AG04450 (cell line): Measurements from ENCODE around the gene IQGAP1. TPM values are rescaled to one million over a fixed set of nuclear protein-coding genes. Genes with fewer than 3 reads are reported as not detected.

Experiments
- CTCF ChIA-PET: fragments of 300-600, 350-600 bp; formaldehyde crosslinking; extraction: SDS; loops from one replicate; lab custom pipeline; 2022; ENCODE audit warnings: antibody characterized with exemption, inconsistent platforms; lab: Charles Lee
- POLR2A ChIA-PET: fragments of 350-600 bp; formaldehyde crosslinking; extraction: SDS; loops from one replicate; lab custom pipeline; 2021; ENCODE audit warnings: antibody characterized with exemption, inconsistent platforms; lab: Yijun Ruan, JAX
- DNase-seq: peaks from one replicate; pipeline ENCODE4 v3.0.0-alpha.2; 2011; ENCODE audit warnings: low read depth, low spot score
- H3K27ac ChIP-seq: one replicate; pipeline ENCODE4 v1.5.1; 2012; ENCODE audit warnings: low read depth, low read length, control low read depth
- H3K27me3 ChIP-seq: one replicate; pipeline ENCODE4 v1.6.0; 2012; ENCODE audit warnings: low read length; ENCODE audit not compliant: control insufficient read depth, insufficient read depth
- H3K4me3 ChIP-seq: 2 replicates; pipeline ENCODE4 v1.5.1; 2011; ENCODE audit warnings: mild to moderate bottlenecking, low read depth, low read length, control low read depth
- H3K9me3 ChIP-seq: 2 replicates; pipeline ENCODE4 v1.5.1; 2012; ENCODE audit warnings: low read length; ENCODE audit not compliant: control insufficient read depth, insufficient read depth
- CTCF ChIP-seq: IDR thresholded peaks from 2 replicates; pipeline ENCODE4 v1.5.1; 2011; ENCODE audit warnings: low read depth, low read length, control low read depth, inconsistent platforms
- polyA plus RNA-seq: library from polyadenylated mRNA; depleted of rRNA; stranded (reverse); fragments of >200 nt; gene quantifications from 2 replicates; pipeline ENCODE4 v1.2.3, GENCODE V29; 2011

Gene IQGAP1
- polyA plus RNA-seq, 1 experiment, result 170 TPM

GRCh38 chr15:90375071-90375470 lies 13.0 kb upstream of the IQGAP1 start:
- no peak for TF ChIP-seq CTCF
- Histone ChIP-seq H3K4me3 (no peak overlapping the region), H3K9me3 (peaks cover 10% of the 10 kb centered on the region), H3K27ac (no peak overlapping the region), H3K27me3 (no peaks in the 10 kb centered on the region)
- POLR2A ChIA-PET, result no interaction called here
- CTCF ChIA-PET, result no interaction called here
- DNase-seq, result no peak

DNA sequence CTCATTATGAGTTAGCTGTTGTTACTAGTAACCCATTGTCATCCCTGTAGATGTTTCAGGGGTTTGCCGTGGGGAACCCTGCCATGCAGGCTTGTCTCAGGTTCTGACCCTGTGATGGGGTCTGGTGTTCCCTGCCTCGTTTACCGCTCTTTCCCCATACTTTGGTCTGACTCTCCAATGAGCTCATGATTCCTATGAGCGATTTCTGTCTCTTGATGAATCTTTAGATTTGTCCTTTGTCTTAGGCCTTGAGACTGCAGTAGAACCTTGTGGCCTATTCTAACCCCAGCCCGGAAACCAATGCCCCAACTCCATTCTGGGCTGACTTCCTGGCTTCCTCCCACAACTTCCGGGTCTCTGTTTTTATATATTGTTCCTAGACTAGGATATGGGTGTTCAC lies 11.3 kb upstream of the IQGAP1 start:
- H3K27me3 ChIP-seq, result no peaks in the 10 kb centered on the region
- H3K4me3 ChIP-seq, result no peak overlapping the region
- H3K9me3 ChIP-seq, result peaks cover 10% of the 10 kb centered on the region
- no peak overlapping the region for H3K27ac ChIP-seq
- ChIA-PET POLR2A (no interaction called here), CTCF (interaction anchor here (1.0 kb wide), 1 partner anchor 57 kb away, joined by 3 read pairs; no protein-coding TSS in a partner anchor)
- TF ChIP-seq CTCF, result no peak
- DNase-seq, result no peak

DNA sequence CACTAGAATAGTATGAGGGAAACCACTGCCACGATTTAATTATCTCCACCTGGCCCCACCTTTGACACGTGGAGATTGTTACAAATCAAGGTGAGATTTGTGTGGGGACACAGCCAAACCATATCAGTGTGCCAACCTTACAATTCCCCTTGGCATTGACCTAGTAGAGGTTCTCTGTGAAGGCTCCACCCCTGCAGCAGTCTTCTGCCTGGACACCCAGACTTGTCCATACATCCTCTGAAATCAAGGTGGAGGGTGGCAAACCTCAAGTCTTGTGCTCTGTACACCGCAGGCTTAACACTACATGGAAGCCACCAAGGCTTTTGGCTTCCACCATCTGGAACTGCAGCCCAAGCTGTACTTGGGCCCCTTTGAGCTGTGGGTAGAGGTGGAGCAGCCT lies 8.8 kb upstream of the IQGAP1 start:
- Histone ChIP-seq H3K27ac (no peak overlapping the region), H3K9me3 (peaks cover 10% of the 10 kb centered on the region), H3K27me3 (no peaks in the 10 kb centered on the region), H3K4me3 (no peak overlapping the region)
- ChIA-PET POLR2A (no interaction called here), CTCF (interaction anchor here (1.1 kb wide), 1 partner anchor 15 kb away, joined by 3 read pairs; no protein-coding TSS in a partner anchor)
- TF ChIP-seq CTCF, result no peak
- DNase-seq, result no peak

GRCh38 chr15:90381515-90381914 lies 6.5 kb upstream of the IQGAP1 start:
- no peak for TF ChIP-seq CTCF
- no peak overlapping the region for H3K27ac ChIP-seq
- H3K4me3 ChIP-seq, result no peak overlapping the region
- H3K9me3 ChIP-seq, result peaks cover 10% of the 10 kb centered on the region
- no peaks in the 10 kb centered on the region for H3K27me3 ChIP-seq
- CTCF ChIA-PET, result no interaction called here
- POLR2A ChIA-PET, result interaction anchor here (0.6 kb wide), 1 partner anchor 7 kb away, joined by 4 read pairs; no protein-coding TSS in a partner anchor
- DNase-seq, result no peak

DNA sequence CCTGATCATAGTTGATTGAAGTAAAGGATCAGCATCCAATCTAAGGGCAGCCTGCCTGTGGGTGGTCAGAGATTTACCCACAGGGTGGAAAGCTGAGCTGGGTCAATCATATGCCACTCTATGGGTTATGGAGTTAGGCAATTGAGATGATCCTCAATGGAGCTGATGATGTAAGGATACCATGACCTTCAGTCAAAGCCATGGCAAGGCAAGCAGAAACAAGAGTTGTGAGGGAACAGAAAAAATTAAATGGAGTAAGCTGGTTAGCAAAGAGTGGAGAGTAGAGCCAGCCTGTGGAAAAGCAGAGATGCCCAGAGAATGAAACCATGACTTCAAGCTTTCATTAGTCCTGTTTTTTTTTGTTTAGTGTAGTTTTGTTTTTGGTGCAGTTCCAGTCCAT lies 5.7 kb upstream of the IQGAP1 start:
- no peak for TF ChIP-seq CTCF
- Histone ChIP-seq H3K27me3 (no peaks in the 10 kb centered on the region), H3K9me3 (peaks cover 10% of the 10 kb centered on the region), H3K4me3 (no peak overlapping the region), H3K27ac (no peak overlapping the region)
- POLR2A ChIA-PET, result interaction anchor here (0.6 kb wide), 2 partner anchors 8 to 574 kb away, joined by 4 to 10 read pairs; no protein-coding TSS in a partner anchor
- CTCF ChIA-PET, result no interaction called here
- no peak for DNase-seq
